Upper lobe of left lung (tissue), 4 donors: ENCODE measurements around the gene TBX4.

Experiments used
- CTCF ChIP-seq, 6 experiments: fragments of 450-650 bp in 4 of 6; fragments of 200-600 bp in 2 of 6; sonication (generic) in 2 of 6; IDR thresholded peaks; one replicate each; pipeline ENCODE4 v1.5.1; 2016 to 2019; ENCODE audit warnings: antibody characterized with exemption in 6 of 6
- EP300 ChIP-seq, 4 donors: sonication (generic); formaldehyde crosslinking; IDR thresholded peaks; one replicate each; pipeline ENCODE4 v1.5.1; 2017; ENCODE audit warnings: antibody characterized with exemption in 4 of 4, control low read depth in 2 of 4
- POLR2A ChIP-seq, 4 donors: fragments of 450-650 bp; IDR thresholded peaks; one replicate each; pipeline ENCODE4 v1.5.1; 2016 to 2017; ENCODE audit warnings: antibody characterized with exemption in 4 of 4, mild to moderate bottlenecking in 2 of 4
- POLR2AphosphoS5 ChIP-seq, 2 donors: sonication (generic); formaldehyde crosslinking; IDR thresholded peaks; one replicate each; pipeline ENCODE4 v1.5.1; 2017; ENCODE audit warnings: antibody characterized with exemption in 2 of 2

DNA sequence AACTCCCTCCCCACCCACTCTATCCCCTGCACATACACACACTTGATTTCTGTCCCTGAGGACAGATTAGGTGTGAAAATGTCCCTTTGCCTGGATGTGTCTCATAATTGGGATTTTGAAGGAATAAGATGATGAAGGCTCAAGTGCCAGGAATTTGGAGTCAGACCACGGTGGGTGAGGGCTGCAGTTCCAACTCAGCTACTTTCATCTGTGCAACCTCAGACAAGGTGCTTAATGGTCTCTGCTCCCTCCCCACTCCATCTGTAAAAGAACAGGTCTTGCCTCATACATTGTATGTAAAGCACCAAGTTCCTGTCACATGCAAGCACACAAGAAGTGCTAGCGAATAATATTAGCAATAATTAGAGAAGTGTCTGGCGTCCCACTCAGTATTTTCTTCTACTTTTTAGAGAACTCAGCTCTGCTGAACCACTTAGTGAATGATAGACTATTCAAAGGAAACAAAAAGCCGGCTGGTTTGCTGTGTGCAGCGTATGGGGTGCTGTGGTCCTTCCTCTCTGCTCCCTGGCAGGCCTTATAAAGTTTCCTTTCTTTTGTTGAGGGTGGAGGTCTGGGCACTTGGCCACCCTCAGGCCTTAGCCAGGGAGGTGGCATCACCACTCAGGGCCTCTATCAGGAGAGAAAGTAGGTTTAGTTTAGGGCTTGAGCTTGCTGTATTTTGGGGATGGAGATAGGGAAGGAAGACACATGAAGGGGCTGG, 6.4 kb downstream of the TBX4 start:
- TF ChIP-seq CTCF (IDR thresholded peaks at IDR 0.05) (no peak), EP300 (IDR thresholded peaks at IDR 0.05) (no peak), POLR2A (IDR thresholded peaks at IDR 0.05) (no peak), POLR2AphosphoS5 (IDR thresholded peaks at IDR 0.05) (no peak)
